Activated CD8-positive, alpha-beta T cell treated with anti-CD3 and anti-CD28 coated beads for 36 hours (primary cell): Measurements from ENCODE around the gene TFB1M. TPM values are rescaled to one million over a fixed set of nuclear protein-coding genes. Genes with fewer than 3 reads are reported as not detected.

Experiments
- ATAC-seq: fragments of 200-7000 bp; cut with Tn5 transposase; one replicate; pipeline ENCODE4 v1.10.0; 2021; ENCODE audit warnings: mild to moderate bottlenecking, moderate library complexity
- CTCF ChIA-PET: fragments of 350-600 bp; sonication (Branson Sonifier 250); formaldehyde crosslinking; loops from one replicate; lab custom pipeline; 2021; ENCODE audit warnings: antibody characterized with exemption; lab: Charles Lee
- POLR2A ChIA-PET: fragments of 350-600 bp; sonication (Branson Sonifier 250); formaldehyde crosslinking; loops from one replicate; lab custom pipeline; 2021; ENCODE audit warnings: antibody characterized with exemption; lab: Charles Lee
- DNase-seq: peaks from one replicate; pipeline ENCODE4 v3.0.0-alpha.2; 2020
- H3K27ac Mint-ChIP-seq: one replicate; pipeline ENCODE4 v1.8.0; 2021; ENCODE audit warnings: mild to moderate bottlenecking, mixed read lengths
- H3K27me3 Mint-ChIP-seq: one replicate; pipeline ENCODE4 v1.8.0; 2021; ENCODE audit warnings: mixed read lengths
- H3K36me3 Mint-ChIP-seq: one replicate; pipeline ENCODE4 v1.8.0; 2021; ENCODE audit warnings: low read depth, mixed read lengths
- H3K4me1 Mint-ChIP-seq: one replicate; pipeline ENCODE4 v1.8.0; 2021; ENCODE audit warnings: low read depth, mixed read lengths
- H3K4me3 Mint-ChIP-seq: one replicate; pipeline ENCODE4 v1.8.0; 2021; ENCODE audit warnings: mild to moderate bottlenecking, moderate library complexity, mixed read lengths
- H3K9me3 Mint-ChIP-seq: one replicate; pipeline ENCODE4 v1.8.0; 2021; ENCODE audit warnings: mixed read lengths
- CTCF ChIP-seq: fragments of 200-600 bp; IDR thresholded peaks from one replicate; pipeline ENCODE4 v1.8.0; 2022; ENCODE audit warnings: antibody characterized with exemption, mild to moderate bottlenecking
- intact Hi-C: fragments of 100-400 bp; cut with micrococcal nuclease; formaldehyde crosslinking; loops from one replicate; pipeline ENCODE4 v1.10.0; 2022
- total RNA-seq, 2 experiments: library from RNA; stranded (reverse); gene quantifications; one replicate each; pipeline ENCODE4 v1.2.3, GENCODE V29; 2021

TFB1M gene
- total RNA-seq, 2 experiments from 2014 or later, result 70.9 to 76.6 TPM

- no peak for ATAC-seq
- Mint-ChIP-seq H3K4me3 (no peak overlapping the region), H3K27me3 (no peaks in the 10 kb centered on the region), H3K27ac (peak overlapping the region; percentile 16), H3K4me1 (peaks cover 10% of the 10 kb centered on the region), H3K9me3 (no peaks in the 10 kb centered on the region), H3K36me3 (peaks cover 22% of the 10 kb centered on the region)
- ChIA-PET POLR2A (no interaction called here), CTCF (interaction anchor here (0.7 to 2.2 kb wide), 3 partner anchors 14 to 344 kb away, joined by 3 to 10 read pairs (median 4); no protein-coding TSS in a partner anchor)
- intact Hi-C loops, result no loop called here
- TF ChIP-seq CTCF, result no peak
- DNase-seq, result no peak
Observed at GRCh38 chr6:155272353-155273232, 41.7 kb downstream of the TFB1M start.

GRCh38 chr6:155271145-155271544 lies 43.1 kb downstream of the TFB1M start:
- POLR2A ChIA-PET, result no interaction called here
- peaks cover 27% of the 10 kb centered on the region for H3K36me3 Mint-ChIP-seq

GRCh38 chr6:155270561-155271091 lies 43.7 kb downstream of the TFB1M start:
- ChIA-PET CTCF (interaction anchor here (0.8 to 2.2 kb wide), 3 partner anchors 15 to 342 kb away, joined by 3 to 10 read pairs (median 3); no protein-coding TSS in a partner anchor), POLR2A (no interaction called here)
- no peak overlapping the region for H3K4me3 Mint-ChIP-seq
- intact Hi-C loops, result no loop called here
- TF ChIP-seq CTCF, result no peak
- no peak for DNase-seq
- peaks cover 29% of the 10 kb centered on the region for H3K36me3 Mint-ChIP-seq
- H3K27me3 Mint-ChIP-seq, result no peaks in the 10 kb centered on the region
- H3K27ac Mint-ChIP-seq, result no peak overlapping the region
- H3K4me1 Mint-ChIP-seq, result peaks cover 8% of the 10 kb centered on the region
- ATAC-seq, result no peak
- no peaks in the 10 kb centered on the region for H3K9me3 Mint-ChIP-seq

More at GRCh38 chr6:155271145-155271544, 43.1 kb downstream of the TFB1M start:
- CTCF ChIA-PET, result interaction anchor here (1.2 to 2.2 kb wide), 2 partner anchors 15 to 343 kb away, joined by 3 to 10 read pairs; no protein-coding TSS in a partner anchor
- ATAC-seq, result no peak
- Mint-ChIP-seq H3K9me3 (no peaks in the 10 kb centered on the region), H3K27ac (no peak overlapping the region), H3K27me3 (no peaks in the 10 kb centered on the region), H3K4me3 (no peak overlapping the region), H3K4me1 (peaks cover 8% of the 10 kb centered on the region)
- intact Hi-C loops, result no loop called here
- TF ChIP-seq CTCF, result no peak
- no peak for DNase-seq

GRCh38 chr6:155269765-155270164 lies 44.5 kb downstream of the TFB1M start:
- CTCF ChIA-PET, result interaction anchor here (0.8 to 1.7 kb wide), 5 partner anchors 10 to 342 kb away, joined by 3 to 6 read pairs (median 3); no protein-coding TSS in a partner anchor
- no peaks in the 10 kb centered on the region for H3K9me3 Mint-ChIP-seq
- peaks cover 28% of the 10 kb centered on the region for H3K36me3 Mint-ChIP-seq
- TF ChIP-seq CTCF, result no peak
- ATAC-seq (no peak), DNase-seq (no peak)
- no peak overlapping the region for H3K27ac Mint-ChIP-seq
- POLR2A ChIA-PET, result no interaction called here
- no peaks in the 10 kb centered on the region for H3K27me3 Mint-ChIP-seq
- intact Hi-C loops, result loop anchor here (5.0 kb wide), 1 partner anchor 82 kb away; no protein-coding TSS in a partner anchor
- peaks cover 8% of the 10 kb centered on the region for H3K4me1 Mint-ChIP-seq
- H3K4me3 Mint-ChIP-seq, result no peak overlapping the region
